NB4 (cell line): Measurements from ENCODE around the gene SLC7A8.

Experiments
- MYC ChIP-seq: IDR thresholded peaks from 2 replicates; pipeline ENCODE4 v1.6.1; 2011; ENCODE audit warnings: low read depth, low read length
- POLR2A ChIP-seq: IDR thresholded peaks from 2 replicates; pipeline ENCODE4 v1.6.1; 2011; ENCODE audit warnings: mild to moderate bottlenecking; ENCODE audit not compliant: insufficient read length; ENCODE audit errors: extremely low read depth
- TF ChIP-seq, protein P1 (sequence below): IDR thresholded peaks from one replicate; pipeline ENCODE4 v1.5.1; 2012; ENCODE audit warnings: low read depth, low read length
- TF ChIP-seq, protein P2 (sequence below): IDR thresholded peaks from 2 replicates; pipeline ENCODE4 v1.6.1; 2011; ENCODE audit warnings: low read depth, low read length

DNA sequence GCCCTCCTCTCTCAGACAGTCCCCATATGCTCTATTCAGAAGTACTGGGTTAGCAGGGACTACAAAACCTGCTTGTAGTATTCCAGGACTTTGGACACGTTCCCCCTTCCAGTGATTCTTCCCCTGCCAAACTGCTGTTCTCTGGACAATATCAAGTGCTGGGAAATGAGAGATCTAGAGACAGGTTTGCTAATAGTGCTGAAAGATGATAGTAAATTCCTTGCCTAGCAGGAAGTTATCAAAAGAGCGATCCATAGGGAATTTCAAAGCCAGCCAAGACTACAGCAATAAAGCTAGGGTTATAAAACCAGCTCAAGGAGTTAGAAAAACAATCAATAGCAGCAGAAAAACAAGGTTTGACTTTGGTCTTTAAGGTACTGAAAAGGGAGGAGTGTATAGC, 15.2 kb downstream of the SLC7A8 start:
- TF ChIP-seq, protein P1, sequence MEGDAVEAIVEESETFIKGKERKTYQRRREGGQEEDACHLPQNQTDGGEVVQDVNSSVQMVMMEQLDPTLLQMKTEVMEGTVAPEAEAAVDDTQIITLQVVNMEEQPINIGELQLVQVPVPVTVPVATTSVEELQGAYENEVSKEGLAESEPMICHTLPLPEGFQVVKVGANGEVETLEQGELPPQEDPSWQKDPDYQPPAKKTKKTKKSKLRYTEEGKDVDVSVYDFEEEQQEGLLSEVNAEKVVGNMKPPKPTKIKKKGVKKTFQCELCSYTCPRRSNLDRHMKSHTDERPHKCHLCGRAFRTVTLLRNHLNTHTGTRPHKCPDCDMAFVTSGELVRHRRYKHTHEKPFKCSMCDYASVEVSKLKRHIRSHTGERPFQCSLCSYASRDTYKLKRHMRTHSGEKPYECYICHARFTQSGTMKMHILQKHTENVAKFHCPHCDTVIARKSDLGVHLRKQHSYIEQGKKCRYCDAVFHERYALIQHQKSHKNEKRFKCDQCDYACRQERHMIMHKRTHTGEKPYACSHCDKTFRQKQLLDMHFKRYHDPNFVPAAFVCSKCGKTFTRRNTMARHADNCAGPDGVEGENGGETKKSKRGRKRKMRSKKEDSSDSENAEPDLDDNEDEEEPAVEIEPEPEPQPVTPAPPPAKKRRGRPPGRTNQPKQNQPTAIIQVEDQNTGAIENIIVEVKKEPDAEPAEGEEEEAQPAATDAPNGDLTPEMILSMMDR = no peak
- TF ChIP-seq POLR2A = no peak
- no peak for TF ChIP-seq MYC
- TF ChIP-seq, protein P2, sequence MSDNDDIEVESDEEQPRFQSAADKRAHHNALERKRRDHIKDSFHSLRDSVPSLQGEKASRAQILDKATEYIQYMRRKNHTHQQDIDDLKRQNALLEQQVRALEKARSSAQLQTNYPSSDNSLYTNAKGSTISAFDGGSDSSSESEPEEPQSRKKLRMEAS = no peak
